Fibroblast of the aortic adventitia (primary cell): ENCODE measurements around the gene DPM3. TPM values are rescaled to one million over a fixed set of nuclear protein-coding genes. Genes with fewer than 3 reads are reported as not detected.
"Not testable (repeated sequence)": the region's sequence is repeated elsewhere in the genome, so short reads cannot be mapped to it uniquely, and the experiment has no call there.

Source experiments
- DNase-seq: peaks from one replicate; pipeline ENCODE4 v3.0.0-alpha.2; 2010; ENCODE audit warnings: low read depth
- H3K4me3 ChIP-seq: 2 replicates; pipeline ENCODE4 v1.5.1; 2011; ENCODE audit warnings: low read depth, mild to moderate bottlenecking, control low read depth, low read length, moderate library complexity
- CTCF ChIP-seq: IDR thresholded peaks from 2 replicates; pipeline ENCODE4 v1.5.1; 2011; ENCODE audit warnings: mild to moderate bottlenecking, low read length, control low read depth, inconsistent platforms; ENCODE audit not compliant: insufficient read depth
- total RNA-seq: library from RNA; depleted of rRNA; stranded (reverse); fragments of >200 nt; gene quantifications from 2 replicates; pipeline ENCODE4 v1.2.3, GENCODE V29; 2012; ENCODE audit warnings: low replicate concordance

The DPM3 gene
- total RNA-seq, 1 donor, result 26.1 TPM

GRCh38 chr1:155124503-155125463 lies 15.5 kb downstream of the DPM3 start:
- no peak overlapping the region for H3K4me3 ChIP-seq
- TF ChIP-seq CTCF, result no peak
- DNase-seq, result no peak

DNA sequence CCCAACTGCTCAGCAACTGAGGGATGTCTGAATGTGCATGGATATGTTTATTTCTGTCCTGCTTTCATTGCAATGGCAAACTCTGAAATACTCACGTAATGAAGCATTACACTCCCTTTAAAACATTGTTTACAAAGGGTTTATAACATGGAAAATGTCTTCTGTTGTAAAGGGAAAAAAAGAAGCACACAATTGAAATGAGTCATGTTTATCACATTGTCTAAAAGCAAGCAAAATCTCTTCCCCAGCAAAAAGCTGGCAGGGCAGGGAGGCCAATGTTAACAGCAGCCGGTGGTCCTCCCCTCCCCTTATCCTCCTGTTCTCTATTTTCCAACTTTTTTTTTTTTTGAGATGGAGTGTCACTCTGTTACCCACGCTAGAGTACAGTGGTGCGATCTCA lies 16.5 kb downstream of the DPM3 start:
- H3K4me3 ChIP-seq, result no peak overlapping the region
- TF ChIP-seq CTCF, result no peak
- DNase-seq, result peak; percentile 21

- TF ChIP-seq CTCF, result no peak
- no peak for DNase-seq
- H3K4me3 ChIP-seq, result no peak overlapping the region
Observed at GRCh38 chr1:155122308-155122707, 18.0 kb downstream of the DPM3 start.

- no peak for DNase-seq
- no peak overlapping the region for H3K4me3 ChIP-seq
- no peak for TF ChIP-seq CTCF
Observed at GRCh38 chr1:155121249-155121648, 19.1 kb downstream of the DPM3 start.

GRCh38 chr1:155120253-155120652 lies 20.1 kb downstream of the DPM3 start:
- DNase-seq, result no peak
- no peak for TF ChIP-seq CTCF
- H3K4me3 ChIP-seq, result no peak overlapping the region

DNA sequence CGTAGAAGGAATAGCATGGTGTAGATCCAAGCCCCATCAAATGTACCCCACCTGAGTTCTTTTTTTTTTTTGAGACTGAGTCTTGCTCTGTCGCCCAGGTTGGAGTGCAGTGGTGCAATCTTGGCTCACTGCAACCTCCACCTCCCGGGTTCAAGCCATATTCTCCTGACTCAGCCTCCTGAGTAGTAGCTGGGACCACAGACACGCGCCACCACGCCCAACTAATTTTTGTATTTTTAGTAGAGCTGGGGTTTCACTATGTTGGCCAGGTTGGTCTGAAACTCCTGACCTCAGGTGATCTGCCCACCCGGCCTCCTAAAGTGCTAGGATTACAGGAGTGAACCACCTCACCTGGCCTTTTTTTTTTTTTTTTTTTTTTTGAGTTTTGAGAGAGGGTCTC lies 22.2 kb downstream of the DPM3 start:
- not testable (repeated sequence) for DNase-seq, H3K4me3 ChIP-seq

DNA sequence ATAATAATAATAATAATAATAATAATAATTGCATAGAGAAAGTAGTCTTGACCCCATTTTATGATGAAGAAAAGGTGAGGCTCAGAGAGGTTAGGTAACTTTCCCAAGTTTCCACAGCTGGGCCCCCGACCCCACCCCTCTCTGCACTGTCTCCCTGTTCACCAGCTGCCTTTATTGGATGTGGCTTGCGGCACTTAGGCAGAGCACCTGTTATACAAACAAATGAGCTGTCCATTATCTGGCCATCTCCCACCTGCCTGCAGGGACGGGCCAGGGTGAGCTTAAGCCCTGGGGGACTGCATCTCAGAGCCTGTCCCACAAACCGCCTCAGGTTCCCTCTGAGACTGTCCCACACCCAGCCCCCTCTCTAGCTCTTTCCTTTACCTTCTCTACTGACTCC lies 22.7 kb downstream of the DPM3 start:
- TF ChIP-seq CTCF, result no peak

More for the DNA sequence above, 22.7 kb downstream of the DPM3 start:
- DNase-seq, result no peak
- H3K4me3 ChIP-seq, result no peak overlapping the region
